Activated CD4-positive, alpha-beta T cell treated with anti-CD3 and anti-CD28 coated beads, Interleukin-10, Interleukin-2, amounts not matched to agents 100 ng/mL and 50 ng/mL, durations not matched to agents 16 hours and 8 hours (primary cell): ENCODE data around the gene KRTAP5-2.

ENCODE experiments used
- DNase-seq: peaks from one replicate; pipeline ENCODE4 v3.0.0-alpha.2; 2020

KRTAP5-2 gene

DNA sequence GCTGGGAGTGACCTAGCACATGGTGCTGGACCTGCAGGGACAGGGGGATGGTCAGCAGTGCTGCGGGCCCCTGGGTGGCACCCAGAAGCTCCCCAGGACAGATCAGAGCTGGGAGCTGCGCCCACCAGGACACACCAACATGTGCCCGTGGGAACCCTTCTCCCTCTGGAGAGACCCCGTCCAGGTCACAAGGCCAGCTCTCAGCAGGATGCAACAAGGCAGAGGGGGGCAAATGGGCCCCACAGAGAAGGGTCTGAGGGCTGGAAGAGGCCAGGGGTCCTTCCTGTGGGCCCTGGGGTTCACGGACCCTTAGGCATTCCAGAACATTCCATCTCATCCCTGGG is 32.2 kb downstream of the KRTAP5-2 start:
- DNase-seq: no peak

- DNase-seq: no peak
Observed at GRCh38 chr11:1565173-1565903, 32.8 kb downstream of the KRTAP5-2 start.

DNA sequence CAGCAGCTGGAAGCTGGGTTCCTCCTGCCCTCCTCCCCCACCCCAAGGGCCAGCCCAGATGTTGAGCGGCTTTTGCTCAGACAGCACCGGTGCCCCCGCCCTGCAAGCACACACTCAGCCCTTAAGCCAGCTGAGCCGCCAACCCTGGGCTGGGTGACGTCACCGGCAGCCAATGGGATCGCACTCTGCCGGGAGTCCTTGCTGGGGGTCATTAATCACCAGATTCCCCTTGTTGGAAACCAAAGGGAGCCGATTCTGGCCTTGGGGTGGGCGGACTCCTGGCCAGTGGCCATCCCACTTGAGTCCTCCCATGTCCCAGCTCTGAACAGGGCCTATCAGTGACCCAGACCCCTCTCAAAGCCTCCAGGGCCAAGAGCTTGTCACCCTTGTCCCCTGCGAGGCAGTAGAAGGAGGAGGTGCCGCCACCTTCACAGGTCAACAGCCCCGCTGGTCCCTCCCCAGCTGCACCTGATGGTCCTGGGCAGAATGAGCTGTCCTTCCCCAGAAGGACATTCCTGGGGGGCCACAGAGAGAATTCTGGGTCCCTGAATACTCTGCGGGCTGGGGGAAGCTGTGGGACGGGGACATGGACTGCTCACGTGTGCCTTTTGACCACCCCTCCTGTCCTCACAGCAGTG is 33.4 kb downstream of the KRTAP5-2 start:
- DNase-seq: no peak

GRCh38 chr11:1563697-1564534 is 34.2 kb downstream of the KRTAP5-2 start:
- no peak for DNase-seq

GRCh38 chr11:1563149-1563638 is 34.9 kb downstream of the KRTAP5-2 start:
- no peak for DNase-seq

GRCh38 chr11:1562469-1563148 is 35.5 kb downstream of the KRTAP5-2 start:
- no peak for DNase-seq

- no peak for DNase-seq
Observed at GRCh38 chr11:1561955-1562354, 36.1 kb downstream of the KRTAP5-2 start.

- no peak for DNase-seq
Observed at GRCh38 chr11:1561266-1561665, 36.8 kb downstream of the KRTAP5-2 start.

DNA sequence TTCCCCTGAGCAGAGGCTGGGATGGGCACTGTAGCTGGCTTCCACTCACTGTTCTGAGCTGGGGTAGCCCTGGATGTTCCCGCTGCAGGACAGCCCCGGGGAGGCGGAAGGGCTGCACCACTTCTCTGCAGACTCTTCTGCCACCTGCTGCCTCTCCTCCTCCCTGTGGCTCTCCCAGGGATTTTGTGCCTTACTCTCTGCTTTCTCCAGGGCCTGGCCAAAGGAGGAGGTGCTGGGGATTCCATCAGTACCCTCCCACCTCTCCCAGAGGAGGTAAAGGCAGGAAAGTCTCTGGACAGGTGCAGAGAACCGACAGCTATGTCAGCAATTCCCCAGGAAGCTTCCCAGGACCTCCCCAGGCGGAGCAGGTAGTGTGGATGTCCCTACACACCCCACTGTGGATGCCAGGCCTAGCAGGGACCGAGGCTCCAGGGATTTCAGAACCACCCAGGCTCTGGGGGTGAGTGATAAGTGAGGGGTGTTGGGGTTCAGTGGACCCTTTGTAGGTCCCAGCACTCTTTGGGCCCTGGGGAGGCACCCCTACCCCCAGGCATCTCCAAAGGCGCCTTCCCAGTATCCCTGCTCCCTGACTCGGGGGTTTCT is 37.3 kb downstream of the KRTAP5-2 start:
- DNase-seq: no peak

GRCh38 chr11:1560002-1560648 is 38.0 kb downstream of the KRTAP5-2 start:
- DNase-seq: no peak

DNA sequence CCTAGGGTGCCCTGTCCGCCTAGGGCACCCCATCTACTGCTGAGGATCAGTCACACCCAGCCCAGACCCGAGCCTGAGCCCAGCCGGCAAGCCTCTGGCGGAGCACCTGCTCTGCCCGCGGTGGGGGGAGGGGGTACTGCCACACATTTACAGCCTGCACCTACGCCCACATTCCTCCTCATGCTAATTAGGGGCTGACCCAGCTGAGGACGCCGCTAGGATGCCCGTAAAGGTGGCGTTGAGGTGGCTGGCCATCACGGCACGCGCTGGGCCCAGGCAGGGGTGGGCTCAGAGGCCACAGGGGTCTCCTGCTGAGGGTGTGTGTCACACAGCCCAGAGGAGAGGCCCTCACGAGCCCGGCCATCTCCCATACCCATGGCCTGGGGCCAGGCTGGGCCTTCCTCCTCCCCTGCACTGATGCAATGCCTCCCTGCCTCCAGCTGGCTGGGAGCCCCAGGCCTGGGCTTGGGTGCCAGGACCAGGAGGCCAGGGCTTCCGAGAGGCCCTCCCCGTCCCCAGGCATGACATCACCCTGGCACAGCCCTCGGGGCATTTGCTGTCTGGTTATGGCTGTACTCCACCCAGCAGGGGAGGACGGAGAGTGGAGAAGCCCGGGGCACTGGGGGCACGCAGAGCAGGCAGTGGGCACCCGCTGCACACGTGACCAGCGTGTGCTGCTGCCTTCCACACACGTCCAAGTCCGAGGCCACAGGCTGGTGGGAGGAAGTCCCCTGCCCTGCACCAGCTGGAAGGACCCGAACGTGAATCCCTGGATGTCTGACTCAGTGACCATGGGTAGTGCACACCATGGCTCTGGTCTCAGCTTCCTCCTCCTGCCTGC is 38.8 kb downstream of the KRTAP5-2 start:
- no peak for DNase-seq

DNA sequence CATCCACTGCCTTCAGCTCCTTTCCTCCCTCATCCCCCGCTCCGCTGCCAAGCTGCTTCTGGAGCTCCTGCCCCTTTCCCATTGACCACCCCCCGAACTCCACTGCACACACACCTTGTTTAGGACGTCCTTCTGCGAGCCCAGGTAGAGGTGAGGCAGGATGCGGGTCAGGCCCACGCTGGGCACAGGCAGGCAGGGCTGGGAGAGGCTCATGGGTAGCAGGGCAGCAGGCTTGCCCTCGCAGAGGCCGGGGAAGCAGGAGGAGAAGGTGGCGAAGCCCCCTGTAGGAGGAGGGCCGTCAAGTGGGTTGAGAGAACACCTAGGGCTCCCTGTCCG is 39.4 kb downstream of the KRTAP5-2 start:
- DNase-seq: no peak

GRCh38 chr11:1557904-1558774 is 40.0 kb downstream of the KRTAP5-2 start:
- no peak for DNase-seq

GRCh38 chr11:1557051-1557884 is 40.8 kb downstream of the KRTAP5-2 start:
- no peak for DNase-seq

GRCh38 chr11:1556278-1556902 is 41.7 kb downstream of the KRTAP5-2 start:
- no peak for DNase-seq

DNA sequence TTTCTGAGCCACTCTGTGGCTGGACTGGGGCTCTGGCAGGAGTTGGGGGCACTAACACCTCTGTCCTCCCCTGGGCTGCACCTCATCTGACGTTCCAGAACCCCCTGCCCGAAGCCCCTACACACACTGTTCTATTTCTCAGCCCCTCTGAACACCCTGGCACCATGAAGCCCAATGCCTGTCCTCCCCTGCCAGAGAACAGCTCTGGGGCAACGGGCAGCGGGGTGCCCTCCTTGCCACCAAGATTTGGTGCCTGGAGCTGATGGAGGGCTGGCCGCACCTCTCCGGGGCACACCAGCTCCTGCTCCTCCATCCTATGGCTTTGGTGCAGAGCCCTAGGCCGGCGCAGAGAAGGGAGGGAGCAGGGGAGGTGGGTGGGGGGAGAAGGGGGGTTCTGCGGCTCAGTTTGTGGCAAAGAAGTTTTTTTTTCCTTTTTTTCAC is 42.4 kb downstream of the KRTAP5-2 start:
- DNase-seq: no peak

GRCh38 chr11:1554981-1555712 is 42.9 kb downstream of the KRTAP5-2 start:
- DNase-seq: no peak
